HG03039 (cell line): ENCODE results near the gene FAM171A1.
"Not testable (repeated sequence)": the region's sequence is repeated elsewhere in the genome, so short reads cannot be mapped to it uniquely, and the experiment has no call there.

Experiments
- ATAC-seq: cut with Tn5 transposase; IDR thresholded peaks from one replicate; pipeline ENCODE4 v1.9.1; 2021; ENCODE audit warnings: mild to moderate bottlenecking, moderate library complexity; ENCODE audit not compliant: unreplicated experiment

Gene FAM171A1

GRCh38 chr10:15346440-15347141 lies 24.5 kb downstream of the FAM171A1 start:
- ATAC-seq, result no peak

- ATAC-seq, result no peak
Observed at GRCh38 chr10:15345450-15345849, 25.6 kb downstream of the FAM171A1 start.

- no peak for ATAC-seq
Observed at GRCh38 chr10:15344876-15345285, 26.2 kb downstream of the FAM171A1 start.

- ATAC-seq, result no peak
Observed at GRCh38 chr10:15344256-15344875, 26.7 kb downstream of the FAM171A1 start.

- ATAC-seq, result no peak
Observed at GRCh38 chr10:15342970-15343369, 28.1 kb downstream of the FAM171A1 start.

- no peak for ATAC-seq
Observed at GRCh38 chr10:15341502-15342128, 29.5 kb downstream of the FAM171A1 start.

- ATAC-seq, result no peak
Observed at GRCh38 chr10:15339892-15340291, 31.2 kb downstream of the FAM171A1 start.

- ATAC-seq, result not testable (repeated sequence)
Observed at GRCh38 chr10:15337441-15337923, 33.6 kb downstream of the FAM171A1 start.

- no peak for ATAC-seq
Observed at GRCh38 chr10:15336211-15336610, 34.9 kb downstream of the FAM171A1 start.

- ATAC-seq, result no peak
Observed at GRCh38 chr10:15335508-15335907, 35.6 kb downstream of the FAM171A1 start.

- ATAC-seq, result no peak
Observed at GRCh38 chr10:15334650-15335323, 36.3 kb downstream of the FAM171A1 start.

GRCh38 chr10:15333909-15334649 lies 37.0 kb downstream of the FAM171A1 start:
- ATAC-seq, result no peak

GRCh38 chr10:15333181-15333580 lies 37.9 kb downstream of the FAM171A1 start:
- not testable (repeated sequence) for ATAC-seq

GRCh38 chr10:15331461-15331860 lies 39.6 kb downstream of the FAM171A1 start:
- ATAC-seq, result no peak

- no peak for ATAC-seq
Observed at GRCh38 chr10:15329437-15329836, 41.7 kb downstream of the FAM171A1 start.

- ATAC-seq, result no peak
Observed at GRCh38 chr10:15325944-15326284, 45.2 kb downstream of the FAM171A1 start.

GRCh38 chr10:15325243-15325943 lies 45.7 kb downstream of the FAM171A1 start:
- no peak for ATAC-seq

GRCh38 chr10:15324611-15325010 lies 46.5 kb downstream of the FAM171A1 start:
- no peak for ATAC-seq

- no peak for ATAC-seq
Observed at GRCh38 chr10:15324113-15324512, 47.0 kb downstream of the FAM171A1 start.

GRCh38 chr10:15322356-15322755 lies 48.7 kb downstream of the FAM171A1 start:
- ATAC-seq, result no peak
